K562 (cell line): ENCODE data around the gene CAPS. TPM values are rescaled to one million over a fixed set of nuclear protein-coding genes. Genes with fewer than 3 reads are reported as not detected.

Experiments
- ATAC-seq: fragments of 200-7000 bp; cut with Tn5 transposase; 3 replicates; pipeline ENCODE4 v1.9.1; 2020; ENCODE audit warnings: moderate library complexity
- BruUV-seq: library from RNA; stranded (reverse); fragments of 400-500 nt; replicated peaks from 2 replicates; lab custom pipeline; 2021; lab: Mats Ljungman, UMichigan
- CTCF ChIA-PET: fragments of 300-600 bp; formaldehyde crosslinking; extraction: SDS; loops from one replicate; lab custom pipeline; 2021; ENCODE audit warnings: low intra/inter-chr PET ratio; lab: Yijun Ruan, JAX
- POLR2A ChIA-PET: fragments of 300-600, 350-650 bp; sonication (Branson Sonifier 250); formaldehyde crosslinking; extraction: SDS; loops from one replicate; lab custom pipeline; 2021; ENCODE audit warnings: antibody characterized with exemption, inconsistent platforms; lab: Yijun Ruan, JAX
- DNase-seq, 4 experiments: peaks; one replicate each; pipeline versions ENCODE4 v3.0.0 to v3.0.0-alpha.2; 2011 to 2018; ENCODE audit warnings: low spot score in 3 of 4, mixed read lengths in 3 of 4; ENCODE audit errors: extremely low read depth in 1 of 4
- FAIRE-seq: peaks from 2 replicates; lab custom pipeline; 2011; peaks lifted over from hg19 to GRCh38; lab: Jason Lieb, UNC
- H2AFZ ChIP-seq: 2 replicates; pipeline ENCODE4 v1.6.0; 2011; ENCODE audit warnings: low read depth, low read length, control low read depth, inconsistent platforms
- H3K27ac ChIP-seq: fragments of 200-600 bp; 3 replicates; pipeline ENCODE4 v1.8.0; 2011; ENCODE audit warnings: low read depth, mild to moderate bottlenecking, control low read depth, inconsistent platforms, low read length, moderate library complexity, mixed read lengths; ENCODE audit errors: extremely low read depth
- H3K27me3 ChIP-seq, 2 experiments: fragments of 300-600 bp in 1 of 2; 2 replicates in 1 of 2; 3 replicates in 1 of 2; pipeline versions ENCODE4 v1.6.0 to v1.8.0; 2011; ENCODE audit warnings: inconsistent platforms in 2 of 2, low read length in 2 of 2, mild to moderate bottlenecking in 1 of 2, mixed read lengths in 1 of 2, moderate library complexity in 1 of 2; ENCODE audit not compliant: control insufficient read depth in 2 of 2, insufficient read depth in 2 of 2
- H3K36me3 ChIP-seq: fragments of 300-600 bp; 3 replicates; pipeline ENCODE4 v1.8.0; 2011; ENCODE audit warnings: mild to moderate bottlenecking, low read length, inconsistent platforms; ENCODE audit not compliant: control insufficient read depth, insufficient read depth
- H3K4me1 ChIP-seq, 2 experiments: fragments of 200-600 bp in 1 of 2; replicated peaks in 1 of 2; 2 replicates in 1 of 2; 3 replicates in 1 of 2; pipeline versions ENCODE4 v1.5.1 to v1.8.0; 2011; ENCODE audit warnings: inconsistent platforms in 2 of 2, low read length in 2 of 2, mild to moderate bottlenecking in 1 of 2, mixed read lengths in 1 of 2, moderate library complexity in 1 of 2; ENCODE audit not compliant: control insufficient read depth in 2 of 2, insufficient read depth in 2 of 2
- H3K4me2 ChIP-seq: 2 replicates; pipeline ENCODE4 v1.6.1; 2011; ENCODE audit warnings: low read length, control low read depth, inconsistent platforms, mixed read lengths; ENCODE audit not compliant: insufficient read depth
- H3K4me3 ChIP-seq: fragments of 200-600 bp; sonication (generic), shearing (Covaris generic); 2 replicates; pipeline ENCODE4 v1.5.1; 2016; ENCODE audit warnings: control low read depth, inconsistent platforms
- H3K79me2 ChIP-seq: fragments of 200-600 bp; 3 replicates; pipeline ENCODE4 v1.8.0; 2011; ENCODE audit warnings: low read length, inconsistent platforms; ENCODE audit not compliant: control insufficient read depth, insufficient read depth
- H3K9ac ChIP-seq, 2 experiments: 2 replicates each; pipeline versions ENCODE4 v1.6.0 to v1.6.1; 2011; ENCODE audit warnings: low read depth in 2 of 2, low read length in 2 of 2, control low read depth in 1 of 2, inconsistent platforms in 1 of 2, mild to moderate bottlenecking in 1 of 2, mixed read lengths in 1 of 2; ENCODE audit not compliant: insufficient read depth in 1 of 2
- H3K9me1 ChIP-seq: one replicate; pipeline ENCODE4 v1.6.0; 2011; ENCODE audit warnings: inconsistent platforms, mild to moderate bottlenecking, low read length, moderate library complexity; ENCODE audit not compliant: control insufficient read depth, insufficient read depth
- H3K9me3 ChIP-seq: replicated peaks from 2 replicates; pipeline ENCODE4 v1.5.1; 2011; ENCODE audit warnings: low read depth, low read length, inconsistent platforms; ENCODE audit not compliant: control insufficient read depth, insufficient read depth
- H4K20me1 ChIP-seq: replicated peaks from 2 replicates; pipeline ENCODE4 v1.6.1; 2011; ENCODE audit warnings: low read length, inconsistent platforms, mixed read lengths; ENCODE audit not compliant: control insufficient read depth, insufficient read depth
- BMI1 ChIP-seq: fragments of 150-350 bp; IDR thresholded peaks from 2 replicates; pipeline ENCODE4 v1.6.1; 2014; ENCODE audit warnings: low read length
- DDX20 ChIP-seq: fragments of 450-650 bp; IDR thresholded peaks from 2 replicates; pipeline ENCODE4 v1.6.1; 2016; ENCODE audit warnings: missing genetic modification characterization, low read depth, mild to moderate bottlenecking, missing compliant biosample characterization, moderate library complexity
- HBP1 ChIP-seq: fragments of 450-650 bp; formaldehyde crosslinking; IDR thresholded peaks from 2 replicates; pipeline ENCODE4 v1.4.0; 2022; ENCODE audit warnings: missing genetic modification characterization
- HEY1 ChIP-seq: fragments of 250-450 bp; sonication (Bioruptor Pico); IDR thresholded peaks from 2 replicates; pipeline ENCODE4 v1.5.0; 2020; ENCODE audit warnings: mild to moderate bottlenecking, moderate library complexity, borderline replicate concordance
- KLF6 ChIP-seq: fragments of 250-450 bp; sonication (Bioruptor Pico); IDR thresholded peaks from 2 replicates; pipeline ENCODE4 v1.4.0; 2020; ENCODE audit warnings: mild to moderate bottlenecking, moderate library complexity, borderline replicate concordance
- NFXL1 ChIP-seq: fragments of 450-650 bp; formaldehyde crosslinking; IDR thresholded peaks from 2 replicates; pipeline ENCODE4 v1.4.0; 2021; ENCODE audit warnings: mild to moderate bottlenecking
- TEAD4 ChIP-seq, 2 experiments: sonication (generic) in 1 of 2; formaldehyde crosslinking in 1 of 2; IDR thresholded peaks; 2 replicates each; pipeline versions ENCODE4 v1.6.1 to v1.8.0; 2012 to 2022; ENCODE audit warnings: borderline replicate concordance in 1 of 2, inconsistent platforms in 1 of 2, low read length in 1 of 2, mild to moderate bottlenecking in 1 of 2, missing genetic modification reagents in 1 of 2
- ZMIZ1 ChIP-seq, 2 experiments: fragments of 150-350 bp in 1 of 2; IDR thresholded peaks; 2 replicates each; pipeline ENCODE4 v1.6.1; 2012 to 2016; ENCODE audit warnings: low read depth in 2 of 2, low read length in 2 of 2, mild to moderate bottlenecking in 1 of 2, moderate library complexity in 1 of 2
- ZNF354B ChIP-seq: fragments of 250-450 bp; sonication (Bioruptor Pico); IDR thresholded peaks from 2 replicates; pipeline ENCODE4 v1.4.0; 2020
- ZNF644 ChIP-seq: fragments of 200-800 bp; sonication (Bioruptor generic); IDR thresholded peaks from 2 replicates; pipeline ENCODE4 v1.6.1; 2016; ENCODE audit warnings: low read depth, missing genetic modification characterization, missing compliant biosample characterization
- WGBS: fragments of 100-300 bp; shearing (Covaris generic); methylation state at CpG from one replicate; pipeline ENCODE4 v1.1.6; 2016; ENCODE audit warnings: low coverage, mixed read lengths; ENCODE audit not compliant: insufficient coverage; ENCODE audit errors: missing lambda C conversion rate; 5-methylcytosine and 5-hydroxymethylcytosine counted together
- in situ Hi-C: fragments of 300-500 bp; cut with MboI; formaldehyde crosslinking; loops from 4 replicates; pipeline ENCODE4 v1.15.0; 2018; ENCODE audit warnings: inconsistent platforms, mixed read lengths
- intact Hi-C: fragments of 100-400 bp; cut with micrococcal nuclease; formaldehyde crosslinking; loops from 2 replicates; pipeline ENCODE4 v1.14.2; 2022
- polyA plus RNA-seq, 8 experiments: library from polyadenylated mRNA; depleted of rRNA in 4 of 8; stranded (reverse) in 5 of 8; unstranded in 3 of 8; fragments of >200 nt; fragmentation: Nextera tagmentation in 2 of 8; fragmentation: Illumina TruSeq in 1 of 8; extraction: Ambion mirVana in 2 of 8; extraction: Trizol in 1 of 8; gene quantifications; 2 replicates each; pipeline versions ENCODE4 v1.2.1 to v1.2.3, GENCODE V29; 2011 to 2014; ENCODE audit warnings: inconsistent platforms in 1 of 8, missing spikeins in 1 of 8
- total RNA-seq, 7 experiments: library from RNA; depleted of rRNA in 6 of 7; stranded (reverse); fragments of >200 nt in 6 of 7; fragmentation: Illumina TruSeq in 2 of 7; extraction: Trizol in 2 of 7; gene quantifications; 2 replicates each; pipeline versions ENCODE4 v1.2.1 to v1.2.3, GENCODE V29; 2011 to 2021; ENCODE audit warnings: low replicate concordance in 1 of 7
- TF ChIP-seq, protein P1 (sequence below): fragments of 250-450 bp; sonication (Bioruptor Pico); IDR thresholded peaks from 2 replicates; pipeline ENCODE4 v1.8.0; 2022; ENCODE audit warnings: moderate library complexity, mild to moderate bottlenecking, inconsistent platforms
- TF ChIP-seq, protein P2 (sequence below): fragments of 250-450 bp; sonication (Bioruptor Pico); IDR thresholded peaks from 2 replicates; pipeline ENCODE4 v1.8.0; 2022; ENCODE audit warnings: moderate library complexity, mild to moderate bottlenecking, inconsistent platforms
- TF ChIP-seq, protein P3 (sequence below): conservative IDR thresholded peaks from 2 replicates; pipeline ENCODE4 v1.6.1; 2011; ENCODE audit warnings: low read depth, mild to moderate bottlenecking, low read length; ENCODE audit not compliant: control insufficient read depth

Gene CAPS
- total and polyA plus RNA-seq, 9 of the 15 experiments (the other 6 are each of a cell fraction or from before 2014, with no cell fraction given), result 0.15 to 4.0 (median 0.91) TPM

DNA sequence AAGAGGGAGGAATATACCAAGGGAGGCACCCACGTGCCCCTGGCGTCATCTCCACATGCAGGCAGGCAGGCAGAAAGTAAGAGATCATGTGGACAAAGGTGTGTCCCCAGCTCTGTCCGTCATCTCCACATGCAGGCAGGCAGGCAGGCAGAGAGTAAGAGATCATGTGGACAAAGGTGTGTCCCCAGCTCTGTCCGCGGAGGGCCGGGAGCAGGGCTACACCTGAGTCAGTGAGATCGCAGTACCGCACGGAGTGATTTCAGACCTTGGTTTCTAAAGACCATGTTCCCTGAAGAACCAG is 22.2 kb downstream of the CAPS start (continued):
- TF ChIP-seq, protein P1, sequence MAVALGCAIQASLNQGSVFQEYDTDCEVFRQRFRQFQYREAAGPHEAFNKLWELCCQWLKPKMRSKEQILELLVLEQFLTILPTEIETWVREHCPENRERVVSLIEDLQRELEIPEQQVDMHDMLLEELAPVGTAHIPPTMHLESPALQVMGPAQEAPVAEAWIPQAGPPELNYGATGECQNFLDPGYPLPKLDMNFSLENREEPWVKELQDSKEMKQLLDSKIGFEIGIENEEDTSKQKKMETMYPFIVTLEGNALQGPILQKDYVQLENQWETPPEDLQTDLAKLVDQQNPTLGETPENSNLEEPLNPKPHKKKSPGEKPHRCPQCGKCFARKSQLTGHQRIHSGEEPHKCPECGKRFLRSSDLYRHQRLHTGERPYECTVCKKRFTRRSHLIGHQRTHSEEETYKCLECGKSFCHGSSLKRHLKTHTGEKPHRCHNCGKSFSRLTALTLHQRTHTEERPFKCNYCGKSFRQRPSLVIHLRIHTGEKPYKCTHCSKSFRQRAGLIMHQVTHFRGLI (CRISPR knock-in tag), result no peak
- TF ChIP-seq BMI1, result no peak
- TF ChIP-seq, protein P2, sequence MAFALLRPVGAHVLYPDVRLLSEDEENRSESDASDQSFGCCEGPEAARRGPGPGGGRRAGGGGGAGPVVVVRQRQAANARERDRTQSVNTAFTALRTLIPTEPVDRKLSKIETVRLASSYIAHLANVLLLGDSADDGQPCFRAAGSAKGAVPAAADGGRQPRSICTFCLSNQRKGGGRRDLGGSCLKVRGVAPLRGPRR (CRISPR knock-in tag), result no peak
- TF ChIP-seq ZNF644, result no peak
- no peak for TF ChIP-seq KLF6 (CRISPR knock-in tag)
- TF ChIP-seq, all 486 proteins: peak for 0

- no peak overlapping the region for H3K9ac ChIP-seq
- peaks cover 0 to 10% of the 10 kb centered on the region in 2 experiments; a peak in 1 of 5 replicates for H3K4me1 ChIP-seq
- H4K20me1 ChIP-seq, result peaks cover 5% of the 10 kb centered on the region; the same call in 1 of the 2 replicates
- no peak for DNase-seq
- H3K36me3 ChIP-seq, result peaks cover 86% of the 10 kb centered on the region; the same call in 2 of the 3 replicates
- H2AFZ ChIP-seq, result no peak overlapping the region
- H3K27ac ChIP-seq, result no peak overlapping the region
- peaks cover 8% of the 10 kb centered on the region for H3K9me1 ChIP-seq
- no peak for FAIRE-seq
- ATAC-seq, result no peak
- no peak overlapping the region for H3K4me3 ChIP-seq
- POLR2A ChIA-PET, result interaction anchor here (0.6 to 2.4 kb wide), 5 partner anchors 11 to 30 kb away, joined by 3 to 8 read pairs (median 5); no protein-coding TSS in a partner anchor
- H3K4me2 ChIP-seq, result no peak overlapping the region
- no peaks in the 10 kb centered on the region for H3K27me3 ChIP-seq
- intact Hi-C loops, result no loop called here
- H3K9me3 ChIP-seq, result no peaks in the 10 kb centered on the region
- CTCF ChIA-PET, result no interaction called here
- peaks cover 18% of the 10 kb centered on the region for H3K79me2 ChIP-seq
- in situ Hi-C loops, result no loop called here
- BruUV-seq, result no TSS peak
- 80% methylated on average over 9 of the region's 10 CpGs for WGBS
- TF ChIP-seq ZNF354B (no peak), ZMIZ1 (IDR thresholded peaks at IDR 0.05; ENCODE audit: low read depth in 2 of 2, low read length in 2 of 2) (no peak), HBP1 (CRISPR knock-in tag) (no peak), TEAD4 (IDR thresholded peaks at IDR 0.05; ENCODE audit: low read length) (no peak), TEAD4 (CRISPR knock-in tag; IDR thresholded peaks at IDR 0.05; ENCODE audit: borderline replicate concordance) (no peak), HEY1 (CRISPR knock-in tag) (no peak), NFXL1 (no peak), DDX20 (tag) (no peak)
- TF ChIP-seq, protein P3, sequence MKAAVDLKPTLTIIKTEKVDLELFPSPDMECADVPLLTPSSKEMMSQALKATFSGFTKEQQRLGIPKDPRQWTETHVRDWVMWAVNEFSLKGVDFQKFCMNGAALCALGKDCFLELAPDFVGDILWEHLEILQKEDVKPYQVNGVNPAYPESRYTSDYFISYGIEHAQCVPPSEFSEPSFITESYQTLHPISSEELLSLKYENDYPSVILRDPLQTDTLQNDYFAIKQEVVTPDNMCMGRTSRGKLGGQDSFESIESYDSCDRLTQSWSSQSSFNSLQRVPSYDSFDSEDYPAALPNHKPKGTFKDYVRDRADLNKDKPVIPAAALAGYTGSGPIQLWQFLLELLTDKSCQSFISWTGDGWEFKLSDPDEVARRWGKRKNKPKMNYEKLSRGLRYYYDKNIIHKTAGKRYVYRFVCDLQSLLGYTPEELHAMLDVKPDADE, result no peak
These were observed 23.5 kb downstream of the CAPS start for GRCh38 chr19:5937550-5937949.
